GM12891 (cell line): Measurements from ENCODE around the gene SLC19A1.

Experiments used
- DNase-seq: peaks from one replicate; pipeline ENCODE4 v3.0.0; 2011; ENCODE audit warnings: low spot score; ENCODE audit not compliant: insufficient read length
- FAIRE-seq: peaks from 2 replicates; lab custom pipeline; 2011; peaks lifted over from hg19 to GRCh38; lab: Jason Lieb, UNC
- PAX5 ChIP-seq: IDR thresholded peaks from 2 replicates; pipeline ENCODE4 v1.6.1; 2011; ENCODE audit warnings: low read length, moderate library complexity, mild to moderate bottlenecking; ENCODE audit not compliant: insufficient read depth, severe bottlenecking
- POLR2A ChIP-seq: IDR thresholded peaks from 2 replicates; pipeline ENCODE4 v1.6.1; 2011; ENCODE audit warnings: low read depth, low read length, control low read depth
- POLR2AphosphoS5 ChIP-seq: IDR thresholded peaks from 2 replicates; pipeline ENCODE4 v1.6.1; 2011; ENCODE audit warnings: low read depth, low read length, control low read depth
- POU2F2 ChIP-seq: IDR thresholded peaks from 2 replicates; pipeline ENCODE4 v1.6.1; 2011; ENCODE audit warnings: low read depth, mild to moderate bottlenecking, control low read depth, low read length, moderate library complexity
- SPI1 ChIP-seq: IDR thresholded peaks from 2 replicates; pipeline ENCODE4 v1.6.1; 2011; ENCODE audit warnings: low read depth, low read length, control low read depth
- TAF1 ChIP-seq: IDR thresholded peaks from 2 replicates; pipeline ENCODE4 v1.6.1; 2011; ENCODE audit warnings: low read depth, low read length, control low read depth

The SLC19A1 gene

GRCh38 chr21:45448810-45449657 is 93.2 kb downstream of the SLC19A1 start:
- FAIRE-seq = no peak

GRCh38 chr21:45448283-45448809 is 93.9 kb downstream of the SLC19A1 start:
- DNase-seq = no peak
- TF ChIP-seq TAF1 (no peak), POLR2A (no peak), SPI1 (no peak), POLR2AphosphoS5 (no peak), POU2F2 (no peak), PAX5 (no peak)
- FAIRE-seq = no peak

More at GRCh38 chr21:45448810-45449657, 93.2 kb downstream of the SLC19A1 start:
- TF ChIP-seq SPI1 (no peak), POLR2AphosphoS5 (no peak), POLR2A (no peak), TAF1 (no peak), PAX5 (no peak), POU2F2 (no peak)
- DNase-seq = no peak
